Measurements from ENCODE around the gene SH3PXD2A. TPM values are rescaled to one million over a fixed set of nuclear protein-coding genes. Genes with fewer than 3 reads are reported as not detected.

The SH3PXD2A gene
- total RNA-seq, 2 experiments from 2014 or later = 6.9 to 7.0 TPM

GRCh38 chr10:103868200-103868599 is 12.8 kb upstream of the SH3PXD2A start:
- DNase-seq (no peak), ATAC-seq (ENCODE audit: poor library complexity) (no peak)
- no peak overlapping the region for H3K27ac Mint-ChIP-seq
- Histone ChIP-seq H3K4me3 (ENCODE audit: low read length) (no peak overlapping the region), H3K9me3 (ENCODE audit: control insufficient read depth in 1 of 2, insufficient read depth in 1 of 2, low read length in 2 of 2) (peaks cover 6 to 21% of the 10 kb centered on the region in 2 experiments), H3K4me1 (ENCODE audit: insufficient read depth, low read length) (no peaks in the 10 kb centered on the region), H3K27me3 (ENCODE audit: control insufficient read depth in 1 of 2, insufficient read depth in 2 of 2, low read length in 2 of 2) (no peaks in the 10 kb centered on the region), H3K36me3 (ENCODE audit: insufficient read depth, low read length) (peaks cover 21% of the 10 kb centered on the region), H3K27ac (ENCODE audit: low read depth in 1 of 2, low read length in 2 of 2) (no peak overlapping the region)
- no peaks in the 10 kb centered on the region for H3K4me1 Mint-ChIP-seq (ENCODE audit: low read depth)
- no peaks in the 10 kb centered on the region for H3K27me3 Mint-ChIP-seq
- H3K36me3 Mint-ChIP-seq (ENCODE audit: low read depth) = peaks cover 32% of the 10 kb centered on the region
- intact Hi-C loops (cut with DNase I, micrococcal nuclease) = no loop called here
- no peak overlapping the region for H3K4me3 Mint-ChIP-seq
- no peak for TF ChIP-seq CTCF (IDR thresholded peaks at IDR 0.05)
- ChIA-PET CTCF (interaction anchor here (0.6 kb wide), 1 partner anchor 165 kb away, joined by 4 read pairs; no protein-coding TSS in a partner anchor), POLR2A (no interaction called here)
- H3K9me3 Mint-ChIP-seq = peaks cover 2% of the 10 kb centered on the region

DNA sequence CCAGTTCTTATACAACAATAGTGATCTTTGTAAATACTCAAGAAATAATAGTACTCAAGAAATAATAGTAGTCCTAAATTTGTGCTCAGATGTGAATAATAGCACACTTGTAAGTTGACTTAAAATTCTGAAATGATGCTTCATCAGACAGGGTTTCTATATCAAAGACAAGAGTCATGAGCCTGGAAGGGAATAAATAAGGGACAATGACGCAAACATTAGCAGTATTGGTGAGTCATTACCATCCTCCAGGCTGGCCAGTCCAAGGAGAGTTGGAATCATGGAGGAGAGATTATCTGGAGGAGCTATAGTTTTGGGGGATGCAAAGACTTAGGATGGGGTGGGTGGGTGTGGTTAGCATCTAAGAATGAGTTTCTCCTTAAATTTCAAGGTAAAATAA is 6.1 kb upstream of the SH3PXD2A start:
- no peak overlapping the region for H3K4me3 Mint-ChIP-seq
- peaks cover 20% of the 10 kb centered on the region for H3K36me3 Mint-ChIP-seq (ENCODE audit: low read depth)
- no peak for TF ChIP-seq CTCF (IDR thresholded peaks at IDR 0.05)
- ChIA-PET POLR2A (no interaction called here), CTCF (interaction anchor here (2.2 kb wide), 1 partner anchor 149 kb away, joined by 9 read pairs; no protein-coding TSS in a partner anchor)
- Histone ChIP-seq H3K9me3 (ENCODE audit: control insufficient read depth in 1 of 2, insufficient read depth in 1 of 2, low read length in 2 of 2) (peaks cover 4 to 21% of the 10 kb centered on the region in 2 experiments), H3K27me3 (ENCODE audit: control insufficient read depth in 1 of 2, insufficient read depth in 2 of 2, low read length in 2 of 2) (peaks cover 2 to 3% of the 10 kb centered on the region in 2 experiments), H3K36me3 (ENCODE audit: insufficient read depth, low read length) (peaks cover 4% of the 10 kb centered on the region), H3K4me1 (ENCODE audit: insufficient read depth, low read length) (peaks cover 4% of the 10 kb centered on the region), H3K4me3 (ENCODE audit: low read length) (no peak overlapping the region), H3K27ac (ENCODE audit: low read depth in 1 of 2, low read length in 2 of 2) (no peak overlapping the region)
- no peaks in the 10 kb centered on the region for H3K4me1 Mint-ChIP-seq (ENCODE audit: low read depth)
- H3K27me3 Mint-ChIP-seq = peaks cover 19% of the 10 kb centered on the region
- H3K9me3 Mint-ChIP-seq = peaks cover 2% of the 10 kb centered on the region
- intact Hi-C loops (cut with DNase I, micrococcal nuclease) = no loop called here
- ATAC-seq (ENCODE audit: poor library complexity) = no peak
- DNase-seq = no peak
- no peak overlapping the region for H3K27ac Mint-ChIP-seq

- H3K9me3 Mint-ChIP-seq = no peaks in the 10 kb centered on the region
- H3K27me3 ChIP-seq (ENCODE audit: control insufficient read depth in 1 of 2, insufficient read depth in 2 of 2, low read length in 2 of 2) = peaks cover 13 to 16% of the 10 kb centered on the region in 2 experiments
- H3K9me3 ChIP-seq (ENCODE audit: control insufficient read depth in 1 of 2, insufficient read depth in 1 of 2, low read length in 2 of 2) = peaks cover 0 to under 1% of the 10 kb centered on the region in 2 experiments
- no peaks in the 10 kb centered on the region for H3K36me3 ChIP-seq (ENCODE audit: insufficient read depth, low read length)
- no peak overlapping the region for H3K27ac Mint-ChIP-seq
- H3K36me3 Mint-ChIP-seq (ENCODE audit: low read depth) = peaks cover 9% of the 10 kb centered on the region
- H3K27ac ChIP-seq (ENCODE audit: low read depth in 1 of 2, low read length in 2 of 2) = no peak overlapping the region
- H3K4me3 ChIP-seq (ENCODE audit: low read length) = no peak overlapping the region
- ChIA-PET POLR2A (no interaction called here), CTCF (interaction anchor here (1.6 kb wide), 1 partner anchor 147 kb away, joined by 6 read pairs; no protein-coding TSS in a partner anchor)
- ATAC-seq (ENCODE audit: poor library complexity) = peak; percentile 69
- H3K4me1 ChIP-seq (ENCODE audit: insufficient read depth, low read length) = peaks cover 17% of the 10 kb centered on the region
- peak; percentile 24 to 74 (median 42) for DNase-seq
- peaks cover 31% of the 10 kb centered on the region for H3K27me3 Mint-ChIP-seq
- peaks cover 10% of the 10 kb centered on the region for H3K4me1 Mint-ChIP-seq (ENCODE audit: low read depth)
- H3K4me3 Mint-ChIP-seq = no peak overlapping the region
- intact Hi-C loops (cut with DNase I, micrococcal nuclease) = loop anchor here (1.0 kb wide), 1 partner anchor 146 kb away; no protein-coding TSS in a partner anchor
- peak; percentile 75 for TF ChIP-seq CTCF (IDR thresholded peaks at IDR 0.05)
Observed at GRCh38 chr10:103859161-103860086, 4.0 kb upstream of the SH3PXD2A start.
